Neural cell (in vitro differentiated cells): ENCODE measurements around the gene GPT2.

Source experiments
- CTCF ChIP-seq: fragments of 450-650 bp; IDR thresholded peaks from 2 replicates; pipeline ENCODE4 v1.5.1; 2014; ENCODE audit warnings: antibody characterized with exemption, mild to moderate bottlenecking, moderate library complexity; ENCODE audit not compliant: poor library complexity, severe bottlenecking
- EZH2 ChIP-seq: fragments of 200-600, 300-800 bp; shearing (Covaris generic), sonication (generic); IDR thresholded peaks from 2 replicates; pipeline ENCODE4 v1.6.1; 2014; ENCODE audit warnings: antibody characterized with exemption, low read length, borderline replicate concordance, mild to moderate bottlenecking; ENCODE audit not compliant: insufficient read depth, poor library complexity, severe bottlenecking
- RAD21 ChIP-seq: fragments of 450-650 bp; conservative IDR thresholded peaks from 2 replicates; pipeline ENCODE4 v1.6.1; 2014; ENCODE audit warnings: antibody characterized with exemption, mild to moderate bottlenecking, moderate library complexity
- REST ChIP-seq: IDR thresholded peaks from 2 replicates; pipeline ENCODE4 v1.6.1; 2012; ENCODE audit warnings: borderline replicate concordance
- SMC3 ChIP-seq: fragments of 450-650 bp; conservative IDR thresholded peaks from 2 replicates; pipeline ENCODE4 v1.6.1; 2014; ENCODE audit warnings: antibody characterized with exemption, mild to moderate bottlenecking, moderate library complexity; ENCODE audit not compliant: poor library complexity

GRCh38 chr16:46882304-46882939 is 1.7 kb upstream of the GPT2 start:
- TF ChIP-seq RAD21 (no peak), SMC3 (no peak), CTCF (no peak), REST (no peak), EZH2 (no peak)
